GM12892 (cell line): ENCODE results near the gene GASK1A.
A peak's percentile ranks its signal among the peaks of the same experiment; 100 is the strongest.

ENCODE experiments used
- DNase-seq: peaks from one replicate; pipeline ENCODE4 v3.0.0; 2011; ENCODE audit not compliant: insufficient read length
- FAIRE-seq: peaks from 2 replicates; lab custom pipeline; 2011; peaks lifted over from hg19 to GRCh38; lab: Jason Lieb, UNC
- POLR2A ChIP-seq: IDR thresholded peaks from 2 replicates; pipeline ENCODE4 v1.6.1; 2011; ENCODE audit warnings: low read depth, low read length, control low read depth
- POLR2AphosphoS5 ChIP-seq: IDR thresholded peaks from 2 replicates; pipeline ENCODE4 v1.6.1; 2011; ENCODE audit warnings: low read depth, low read length, control low read depth
- TAF1 ChIP-seq: IDR thresholded peaks from 2 replicates; pipeline ENCODE4 v1.6.1; 2011; ENCODE audit warnings: low read depth, mild to moderate bottlenecking, control low read depth, low read length, borderline replicate concordance

The GASK1A gene

DNA sequence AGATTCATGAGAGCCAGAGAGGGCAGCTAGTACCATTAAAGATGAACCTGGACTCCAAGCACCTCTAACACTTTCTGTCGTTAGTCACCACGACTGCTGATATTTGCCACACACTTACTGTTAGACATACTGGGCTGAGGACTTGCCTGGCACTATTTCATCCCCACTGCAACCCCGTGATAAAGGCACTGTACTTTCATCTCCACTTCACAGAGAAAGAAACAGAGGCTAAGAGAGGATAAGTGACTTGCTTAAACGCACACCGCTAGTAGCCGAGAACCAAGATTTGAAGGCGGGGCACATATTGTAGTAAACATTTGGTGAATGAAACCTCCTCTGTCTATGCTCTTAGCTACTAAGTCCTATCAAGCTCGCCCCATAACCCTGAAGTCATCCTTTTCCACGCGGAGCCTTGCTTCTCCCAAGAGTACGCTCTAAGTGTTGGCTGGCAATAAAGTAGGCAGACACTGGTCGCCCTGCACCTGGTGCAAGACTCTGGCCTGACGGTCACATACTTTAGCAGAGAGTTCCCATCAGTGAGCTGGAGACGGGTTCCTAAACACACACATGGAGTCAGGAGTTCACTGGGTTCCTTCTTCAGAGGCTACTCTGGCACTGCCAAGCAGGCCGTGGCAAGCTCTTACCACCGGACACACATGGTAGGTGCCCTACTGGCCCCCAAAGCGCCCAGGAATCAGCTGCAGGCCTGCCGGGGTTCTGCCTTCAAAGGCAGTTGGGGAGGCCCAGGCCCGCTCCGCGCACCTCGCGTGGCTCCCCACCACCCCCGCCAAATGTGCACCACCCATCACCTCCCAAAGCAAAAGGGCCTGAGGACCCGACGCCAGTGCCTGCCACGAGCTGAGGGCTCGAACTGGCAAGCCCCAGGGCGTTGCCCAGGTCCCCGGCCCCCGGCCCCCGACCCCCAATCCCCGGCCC is 125.8 kb downstream of the GASK1A start:
- no peak for DNase-seq
- FAIRE-seq: no peak
- no peak for TF ChIP-seq POLR2A
- no peak for TF ChIP-seq POLR2AphosphoS5
- no peak for TF ChIP-seq TAF1

DNA sequence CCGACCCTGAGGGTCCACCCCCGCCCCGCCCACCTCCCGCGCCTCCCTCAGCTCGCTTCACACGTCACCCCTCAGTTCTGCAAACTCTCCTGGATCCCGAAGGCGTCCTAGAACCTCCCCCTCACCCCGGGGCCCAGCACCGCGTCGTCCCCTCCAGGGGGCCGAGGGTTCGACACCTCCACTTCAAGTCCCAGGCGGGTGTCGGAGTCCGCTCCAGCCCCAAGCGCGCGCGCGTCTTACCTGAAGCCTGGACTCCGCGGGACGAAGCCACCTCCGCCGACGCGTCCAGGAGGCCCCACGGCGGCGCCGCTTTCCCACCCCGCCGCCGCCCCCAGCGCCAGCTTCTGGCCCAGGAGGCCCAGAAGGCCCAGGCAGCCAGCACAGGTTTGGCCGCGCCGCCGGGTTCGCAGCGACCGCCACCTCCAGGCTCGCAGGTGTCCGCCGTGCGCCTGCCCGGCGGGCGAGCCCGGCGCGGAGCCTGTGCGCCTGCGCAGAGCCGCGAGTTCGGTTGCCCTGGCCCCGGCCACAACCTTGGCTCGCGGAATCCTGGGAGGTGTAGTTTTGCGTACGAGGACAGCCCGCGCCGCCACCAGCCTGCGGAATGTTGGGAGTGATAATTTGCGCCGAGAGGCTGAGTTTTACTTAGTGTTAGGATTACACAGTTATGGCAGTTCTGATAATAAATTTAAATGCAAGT is 126.6 kb downstream of the GASK1A start, which contains the start of gene POMGNT2:
Gene POMGNT2, minus strand, starts transcription at position 484 of the 697 bp plus-strand sequence. CDS start 24,648 bp downstream, outside the sequence.
- DNase-seq (peak; percentile 79), FAIRE-seq (peak; percentile 86)
- TF ChIP-seq TAF1 (no peak), POLR2AphosphoS5 (no peak), POLR2A (no peak)

DNA sequence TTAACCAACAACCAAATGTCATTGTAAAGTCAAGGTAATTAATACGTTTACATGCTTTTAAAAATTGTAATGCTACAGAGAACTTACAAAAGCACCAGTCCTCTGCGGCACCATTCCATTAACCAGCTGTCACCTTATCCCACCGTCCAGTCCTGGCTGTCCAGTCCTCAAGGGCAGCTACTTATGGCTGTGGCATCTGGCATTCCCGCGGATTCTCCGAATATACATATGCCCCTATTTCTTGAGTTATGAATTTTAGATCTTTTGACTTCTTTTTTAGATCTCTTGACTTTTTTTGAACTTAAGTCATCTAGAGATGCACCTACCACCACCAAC is 127.2 kb downstream of the GASK1A start:
- no peak for FAIRE-seq
- TF ChIP-seq POLR2AphosphoS5 (no peak), POLR2A (no peak), TAF1 (no peak)
- no peak for DNase-seq
